Ishikawa (cell line): ENCODE data around the gene CALML6.

Experiments
- CEBPB ChIP-seq: IDR thresholded peaks from 2 replicates; pipeline ENCODE4 v1.6.1; 2012
- CREB1 ChIP-seq: IDR thresholded peaks from 2 replicates; pipeline ENCODE4 v1.6.1; 2012; ENCODE audit warnings: low read depth
- EGR1 ChIP-seq: IDR thresholded peaks from 2 replicates; pipeline ENCODE4 v1.6.1; 2012
- EP300 ChIP-seq: IDR thresholded peaks from 2 replicates; pipeline ENCODE4 v1.6.1; 2012; ENCODE audit warnings: borderline replicate concordance
- FOXM1 ChIP-seq: IDR thresholded peaks from 2 replicates; pipeline ENCODE4 v1.6.1; 2012; ENCODE audit warnings: low read depth, borderline replicate concordance
- MAX ChIP-seq: IDR thresholded peaks from 2 replicates; pipeline ENCODE4 v1.6.1; 2012
- NFIC ChIP-seq: IDR thresholded peaks from 2 replicates; pipeline ENCODE4 v1.6.1; 2012
- RAD21 ChIP-seq: IDR thresholded peaks from 2 replicates; pipeline ENCODE4 v1.6.1; 2012; ENCODE audit warnings: low read depth
- REST ChIP-seq: IDR thresholded peaks from 2 replicates; pipeline ENCODE4 v1.6.1; 2012; ENCODE audit warnings: low read depth, mild to moderate bottlenecking
- TAF1 ChIP-seq: IDR thresholded peaks from 2 replicates; pipeline ENCODE4 v1.6.1; 2012; ENCODE audit warnings: low read depth, mild to moderate bottlenecking
- TCF12 ChIP-seq: IDR thresholded peaks from 2 replicates; pipeline ENCODE4 v1.6.1; 2012; ENCODE audit warnings: low read depth
- TEAD4 ChIP-seq: IDR thresholded peaks from 2 replicates; pipeline ENCODE4 v1.6.1; 2012
- USF1 ChIP-seq: IDR thresholded peaks from 2 replicates; pipeline ENCODE4 v1.6.1; 2012
- YY1 ChIP-seq: IDR thresholded peaks from 2 replicates; pipeline ENCODE4 v1.6.1; 2012; ENCODE audit warnings: low read depth
- ZBTB7A ChIP-seq: IDR thresholded peaks from 2 replicates; pipeline ENCODE4 v1.6.1; 2012; ENCODE audit warnings: low read depth

CALML6 gene

GRCh38 chr1:1921901-1922701, 7.0 kb downstream of the CALML6 start:
- TF ChIP-seq ZBTB7A (no peak), EGR1 (no peak), TCF12 (no peak), RAD21 (no peak), MAX (no peak), CREB1 (no peak), EP300 (no peak), CEBPB (no peak), NFIC (no peak)

- TF ChIP-seq EGR1 (no peak), TAF1 (no peak), NFIC (no peak), CREB1 (no peak), REST (no peak), TEAD4 (no peak), TCF12 (no peak), ZBTB7A (no peak), EP300 (no peak), RAD21 (no peak), YY1 (no peak), CEBPB (no peak), FOXM1 (no peak), USF1 (no peak), MAX (no peak)
Observed at GRCh38 chr1:1922702-1922955, 7.6 kb downstream of the CALML6 start.

GRCh38 chr1:1922956-1923833, 8.1 kb downstream of the CALML6 start:
- no peak for TF ChIP-seq TCF12
- TF ChIP-seq NFIC, result no peak
- TF ChIP-seq RAD21, result no peak
- TF ChIP-seq ZBTB7A, result no peak
- TF ChIP-seq TEAD4, result no peak
- no peak for TF ChIP-seq REST
- no peak for TF ChIP-seq MAX
- no peak for TF ChIP-seq EGR1
- no peak for TF ChIP-seq CEBPB

GRCh38 chr1:1924386-1924785, 9.3 kb downstream of the CALML6 start:
- TF ChIP-seq EGR1 (no peak), ZBTB7A (no peak), TAF1 (no peak), NFIC (no peak), TEAD4 (no peak), CREB1 (no peak), REST (no peak), MAX (no peak), CEBPB (no peak), USF1 (no peak), FOXM1 (no peak), RAD21 (no peak), EP300 (no peak), YY1 (no peak), TCF12 (no peak)
